Measurements from ENCODE around the gene RNF26.

The RNF26 gene

GRCh38 chr11:119322921-119323531 lies 11.3 kb upstream of the RNF26 start:
- no peak for TF ChIP-seq CTCF (IDR thresholded peaks at IDR 0.05; ENCODE audit: low read depth, low read length)
- no peak overlapping the region for H3K27ac ChIP-seq
- H3K9me3 ChIP-seq (ENCODE audit: severe bottlenecking), result no peaks in the 10 kb centered on the region
- no peaks in the 10 kb centered on the region for H3K27me3 ChIP-seq (ENCODE audit: insufficient read depth, low read depth, severe bottlenecking)
- no peaks in the 10 kb centered on the region for H3K36me3 ChIP-seq
- H3K4me3 ChIP-seq (ENCODE audit: low read depth, low read length), result no peak overlapping the region
- no peak for DNase-seq

GRCh38 chr11:119323532-119324033 lies 10.7 kb upstream of the RNF26 start:
- TF ChIP-seq CTCF (IDR thresholded peaks at IDR 0.05; ENCODE audit: low read depth, low read length), result peak; percentile 74
- no peaks in the 10 kb centered on the region for H3K36me3 ChIP-seq
- H3K27me3 ChIP-seq (ENCODE audit: insufficient read depth, low read depth, severe bottlenecking), result no peaks in the 10 kb centered on the region
- DNase-seq, result peak; percentile 90
- H3K9me3 ChIP-seq (ENCODE audit: severe bottlenecking), result no peaks in the 10 kb centered on the region
- H3K27ac ChIP-seq, result no peak overlapping the region
- H3K4me3 ChIP-seq (ENCODE audit: low read depth, low read length), result peak overlapping the region; percentile 41

- no peak for TF ChIP-seq CTCF (IDR thresholded peaks at IDR 0.05; ENCODE audit: low read depth, low read length)
- H3K9me3 ChIP-seq (ENCODE audit: severe bottlenecking), result no peaks in the 10 kb centered on the region
- H3K4me3 ChIP-seq (ENCODE audit: low read depth, low read length), result peak overlapping the region; percentile 41
- DNase-seq, result no peak
- H3K27me3 ChIP-seq (ENCODE audit: insufficient read depth, low read depth, severe bottlenecking), result no peaks in the 10 kb centered on the region
- H3K36me3 ChIP-seq, result no peaks in the 10 kb centered on the region
- H3K27ac ChIP-seq, result no peak overlapping the region
These were observed 10.1 kb upstream of the RNF26 start for GRCh38 chr11:119324189-119324588.

- Histone ChIP-seq H3K4me3 (ENCODE audit: low read depth, low read length) (no peak overlapping the region), H3K36me3 (no peaks in the 10 kb centered on the region), H3K9me3 (ENCODE audit: severe bottlenecking) (no peaks in the 10 kb centered on the region), H3K27ac (no peak overlapping the region), H3K27me3 (ENCODE audit: insufficient read depth, low read depth, severe bottlenecking) (no peaks in the 10 kb centered on the region)
- DNase-seq, result no peak
- TF ChIP-seq CTCF (IDR thresholded peaks at IDR 0.05; ENCODE audit: low read depth, low read length), result no peak
These were observed 5.0 kb upstream of the RNF26 start for GRCh38 chr11:119329320-119329719.

GRCh38 chr11:119330237-119330636 lies 4.1 kb upstream of the RNF26 start:
- Histone ChIP-seq H3K9me3 (ENCODE audit: severe bottlenecking) (no peaks in the 10 kb centered on the region), H3K27me3 (ENCODE audit: insufficient read depth, low read depth, severe bottlenecking) (no peaks in the 10 kb centered on the region), H3K4me3 (ENCODE audit: low read depth, low read length) (no peak overlapping the region), H3K36me3 (no peaks in the 10 kb centered on the region), H3K27ac (no peak overlapping the region)
- TF ChIP-seq CTCF (IDR thresholded peaks at IDR 0.05; ENCODE audit: low read depth, low read length), result no peak
- no peak for DNase-seq
